Hypothalamus (tissue), 51 donors: ENCODE measurements around the gene HTR3E.
"Not testable (repeated sequence)": the region's sequence is repeated elsewhere in the genome, so short reads cannot be mapped to it uniquely, and the experiment has no call there.

Experiments
- DNase-seq, 51 donors: peaks; one replicate each; lab custom pipeline; 2025; lab: John Stamatoyannopoulos, UW

HTR3E gene, protein sequence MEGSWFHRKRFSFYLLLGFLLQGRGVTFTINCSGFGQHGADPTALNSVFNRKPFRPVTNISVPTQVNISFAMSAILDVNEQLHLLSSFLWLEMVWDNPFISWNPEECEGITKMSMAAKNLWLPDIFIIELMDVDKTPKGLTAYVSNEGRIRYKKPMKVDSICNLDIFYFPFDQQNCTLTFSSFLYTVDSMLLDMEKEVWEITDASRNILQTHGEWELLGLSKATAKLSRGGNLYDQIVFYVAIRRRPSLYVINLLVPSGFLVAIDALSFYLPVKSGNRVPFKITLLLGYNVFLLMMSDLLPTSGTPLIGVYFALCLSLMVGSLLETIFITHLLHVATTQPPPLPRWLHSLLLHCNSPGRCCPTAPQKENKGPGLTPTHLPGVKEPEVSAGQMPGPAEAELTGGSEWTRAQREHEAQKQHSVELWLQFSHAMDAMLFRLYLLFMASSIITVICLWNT

GRCh38 chr3:184096811-184097383, at the start of gene HTR3E:
HTR3E (plus strand) TSS chr3:184097064; CDS start chr3:184097530, 466 bp downstream.
- no peak for DNase-seq

DNA sequence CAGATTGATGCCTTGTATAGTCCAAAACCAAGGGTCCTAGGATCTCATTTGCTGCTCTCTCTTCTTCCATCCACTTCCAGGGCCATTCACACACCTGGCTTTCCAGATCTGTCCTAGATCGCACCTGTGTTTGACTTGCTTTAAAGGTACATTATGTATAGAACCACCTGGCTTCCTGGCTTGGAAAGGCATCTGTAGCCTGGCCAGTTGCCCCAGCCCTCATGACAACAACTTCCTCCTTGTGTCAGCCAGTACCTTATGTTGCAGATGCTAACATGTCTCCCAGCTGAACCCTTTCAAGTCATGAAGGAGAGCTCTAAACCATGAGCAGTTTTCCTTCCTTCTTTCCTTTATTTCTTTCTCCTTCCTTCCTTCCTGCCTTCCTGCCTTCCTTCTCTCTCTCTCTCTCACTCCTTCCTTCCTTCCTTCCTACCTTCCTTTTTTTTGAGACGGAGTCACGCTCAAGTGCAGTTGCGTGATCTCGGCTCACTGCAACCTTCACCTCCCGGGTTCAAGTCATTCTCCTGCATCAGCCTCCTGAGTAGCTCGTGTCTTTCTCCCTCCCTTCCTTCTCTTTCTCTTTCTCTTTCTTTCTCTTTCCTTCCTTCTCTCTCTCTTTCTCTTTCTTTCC, 46.5 kb upstream of the HTR3E start:
- DNase-seq: no peak

DNA sequence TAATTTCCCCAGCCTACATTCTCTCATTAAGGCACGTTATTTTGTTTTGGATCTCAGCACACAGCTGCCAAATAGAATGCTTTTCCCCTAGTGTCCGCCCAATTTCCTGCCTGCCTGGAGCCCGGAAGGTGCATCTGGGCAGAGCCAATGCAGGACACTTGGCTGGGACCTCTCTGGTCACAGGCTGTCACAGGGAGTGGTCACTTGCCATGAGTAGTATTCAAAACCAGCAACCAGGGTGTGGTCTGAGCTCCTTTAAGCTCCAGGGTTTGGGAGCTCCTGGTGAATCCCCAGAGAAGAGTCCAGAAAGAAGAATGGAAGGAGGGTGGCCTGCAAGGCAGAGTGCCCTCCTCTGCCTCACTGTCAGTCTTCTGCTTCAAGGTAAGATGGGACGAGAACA, 44.1 kb upstream of the HTR3E start, which contains the start of gene HTR3C:
HTR3C (plus strand) TSS at position 281 of the 400 bp plus-strand sequence; CDS start at position 315, 34 bp downstream.
- DNase-seq: no peak

GRCh38 chr3:184058029-184058428, 38.8 kb upstream of the HTR3E start:
- no peak for DNase-seq

- DNase-seq: no peak
Observed at GRCh38 chr3:184059424-184059823, 37.4 kb upstream of the HTR3E start.

- no peak for DNase-seq
Observed at GRCh38 chr3:184062637-184063036, 34.2 kb upstream of the HTR3E start.

- DNase-seq: no peak
Observed at GRCh38 chr3:184066211-184066610, 30.7 kb upstream of the HTR3E start.

GRCh38 chr3:184067573-184068055, 29.2 kb upstream of the HTR3E start:
- DNase-seq: no peak

GRCh38 chr3:184068344-184068743, 28.5 kb upstream of the HTR3E start:
- no peak for DNase-seq

DNA sequence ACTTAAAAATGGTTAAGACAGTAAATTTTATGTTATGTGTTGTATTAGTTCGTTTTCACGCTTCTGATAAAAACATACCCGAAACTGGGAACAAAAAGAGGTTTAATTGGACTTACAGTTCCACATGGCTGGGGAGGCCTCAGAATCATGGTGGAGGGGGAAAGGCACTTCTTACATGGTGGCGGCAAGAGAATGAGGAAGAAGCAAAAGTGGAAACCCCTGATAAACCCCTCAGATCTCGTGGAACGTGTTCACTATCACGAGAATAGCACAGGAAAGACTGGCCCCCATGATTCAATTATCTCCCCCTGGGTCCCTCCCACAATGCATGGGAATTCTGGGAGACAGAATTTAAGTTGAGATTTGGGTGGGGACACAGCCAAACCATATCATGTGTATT, 25.7 kb upstream of the HTR3E start:
- not testable (repeated sequence) for DNase-seq

GRCh38 chr3:184073621-184074020, 23.2 kb upstream of the HTR3E start:
- no peak for DNase-seq

DNA sequence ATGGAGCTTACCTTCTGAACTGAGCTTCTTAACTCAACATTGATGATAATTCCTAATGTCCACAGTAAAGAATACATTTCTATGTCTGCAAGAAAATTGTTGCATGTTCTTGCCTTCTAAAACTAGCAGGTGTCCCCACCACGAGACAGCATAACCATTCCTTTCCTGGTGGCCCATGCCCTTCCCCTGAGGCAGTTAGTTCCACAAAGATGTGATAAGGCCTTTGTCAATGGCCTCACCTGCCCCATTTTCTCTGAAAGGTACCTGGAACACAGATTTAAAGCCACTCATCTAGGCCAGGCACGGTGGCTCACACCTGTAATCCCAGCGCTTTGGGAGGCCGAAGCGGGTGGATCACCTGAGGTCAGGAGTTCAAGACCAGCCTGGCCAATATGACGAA, 21.0 kb upstream of the HTR3E start:
- DNase-seq: no peak

DNA sequence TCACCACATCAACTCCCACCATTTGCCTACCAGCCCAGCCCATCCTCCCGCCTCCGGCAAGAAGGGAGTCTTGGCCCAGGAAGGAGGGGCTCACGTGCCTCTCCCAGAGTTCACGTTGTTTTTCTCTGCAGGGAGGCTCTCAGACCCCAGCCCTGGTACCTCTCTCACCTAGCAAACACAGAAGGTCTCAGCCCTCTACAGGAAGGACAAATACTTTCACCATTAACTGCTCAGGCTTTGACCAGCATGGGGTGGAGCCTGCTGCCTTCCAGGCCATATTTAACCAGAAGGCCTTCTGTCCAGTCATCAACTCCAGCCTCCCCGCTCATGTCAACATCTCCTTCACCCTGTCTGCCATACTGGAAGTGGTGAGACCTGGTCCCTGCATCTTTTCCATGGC, 19.0 kb upstream of the HTR3E start:
- no peak for DNase-seq

DNA sequence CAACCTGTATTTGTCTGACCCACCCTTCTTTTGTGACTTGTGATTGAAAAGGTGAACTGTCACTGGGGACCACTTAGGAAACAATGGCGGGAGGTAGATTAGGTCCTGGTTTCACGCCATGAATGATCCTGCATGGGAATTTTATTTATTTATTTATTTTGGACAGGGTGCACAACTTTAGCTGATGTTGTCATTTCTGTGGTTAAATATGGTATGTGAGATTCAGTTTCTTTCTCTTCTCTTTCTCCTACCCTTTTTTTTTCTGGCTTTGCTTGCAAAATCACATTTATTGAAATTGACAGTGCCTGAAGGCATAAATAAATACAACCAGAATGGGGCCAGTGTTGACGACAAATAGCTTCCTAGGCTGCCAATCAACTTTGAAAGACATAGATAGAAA, 18.0 kb upstream of the HTR3E start:
- DNase-seq: no peak

DNA sequence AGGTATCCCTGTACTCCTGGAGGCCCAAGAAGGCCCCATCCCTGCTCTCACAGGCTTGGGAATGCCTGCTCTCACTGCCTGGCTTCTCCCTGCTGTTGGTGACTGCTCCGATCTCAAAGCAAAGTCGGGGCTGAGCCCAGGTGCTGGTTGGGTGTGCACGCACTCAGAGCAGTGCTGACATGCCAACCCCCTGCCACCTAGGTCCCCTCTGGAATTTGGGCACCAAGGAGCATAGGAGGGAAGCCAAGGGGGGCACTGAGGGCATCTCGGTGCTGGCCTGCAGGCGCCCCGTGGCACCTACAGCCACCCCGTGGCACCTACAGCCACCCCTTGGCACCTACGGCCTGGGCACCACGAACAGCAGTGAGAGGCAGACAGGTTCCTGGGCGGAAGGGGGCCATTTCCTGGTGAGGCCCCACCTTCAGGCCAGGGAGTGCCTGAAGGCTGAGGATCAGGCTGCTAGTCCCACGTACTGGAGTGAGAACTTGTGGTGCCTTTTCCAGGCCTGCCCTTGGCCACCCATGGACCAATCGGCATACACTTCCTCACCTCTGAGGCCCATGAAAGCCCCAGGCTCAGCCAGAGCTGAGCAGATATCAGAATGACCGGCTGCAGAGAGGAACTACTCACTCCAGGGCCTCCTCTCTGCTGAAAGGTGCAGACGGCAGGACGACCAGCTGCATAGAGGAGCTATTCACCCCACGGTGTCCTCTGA, 15.6 kb upstream of the HTR3E start:
- no peak for DNase-seq

DNA sequence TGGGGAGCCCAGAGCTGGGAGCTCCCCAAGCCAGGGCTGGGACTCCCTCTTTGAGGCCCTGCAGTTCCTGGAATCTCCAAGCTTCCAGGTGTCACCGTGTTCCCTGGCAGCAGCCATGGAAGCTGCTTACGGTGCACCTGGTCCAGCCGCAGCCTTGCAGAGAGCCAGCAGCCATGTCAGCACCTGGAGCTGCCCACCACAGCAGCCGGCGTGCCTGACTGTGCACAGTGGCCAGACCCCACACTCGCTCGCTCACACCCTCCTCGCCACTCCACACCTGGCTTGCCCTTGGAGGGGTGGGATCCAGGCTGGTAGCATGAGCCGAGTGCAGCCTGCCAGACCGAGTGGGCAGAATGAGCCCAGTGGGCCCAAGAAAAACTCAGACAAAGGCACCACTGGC, 14.8 kb upstream of the HTR3E start:
- DNase-seq: no peak

- no peak for DNase-seq
Observed at GRCh38 chr3:184082465-184082864, 14.4 kb upstream of the HTR3E start.

- DNase-seq: no peak
Observed at GRCh38 chr3:184085389-184085852, 11.4 kb upstream of the HTR3E start.

DNA sequence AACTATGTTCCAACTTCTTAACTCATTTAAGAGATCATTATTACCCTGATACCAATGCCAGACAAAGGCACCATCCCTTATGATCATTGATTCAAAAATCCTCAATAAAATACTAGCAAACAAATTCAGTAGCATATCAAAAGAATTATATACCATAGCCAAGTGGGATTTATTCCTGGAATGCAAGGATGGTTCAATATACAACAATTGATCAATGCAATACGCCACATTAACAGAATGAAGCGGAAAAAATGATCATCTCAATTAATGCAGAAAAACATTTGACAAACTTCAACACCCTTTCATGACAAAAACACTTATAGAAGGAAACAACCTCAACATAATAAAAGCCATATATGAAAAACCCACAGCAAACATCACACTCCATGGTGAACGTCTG, 4.7 kb upstream of the HTR3E start:
- no peak for DNase-seq

GRCh38 chr3:184097556-184097955, 692 bp downstream of the HTR3E start:
- no peak for DNase-seq
